22Rv1 (cell line): ENCODE results near the gene MMP17.
A peak's percentile ranks its signal among the peaks of the same experiment; 100 is the strongest.

Experiments
- H3K27ac ChIP-seq: fragments of 450-650 bp; 2 replicates; pipeline ENCODE4 v1.5.1; 2017
- ZFX ChIP-seq: fragments of 450-650 bp; IDR thresholded peaks from 2 replicates; pipeline ENCODE4 v1.6.1; 2017; ENCODE audit warnings: antibody characterized with exemption, borderline replicate concordance
- TF ChIP-seq, protein P1 (sequence below): fragments of 450-650 bp; IDR thresholded peaks from 2 replicates; pipeline ENCODE4 v1.5.1; 2017; ENCODE audit warnings: mild to moderate bottlenecking

Gene MMP17

DNA sequence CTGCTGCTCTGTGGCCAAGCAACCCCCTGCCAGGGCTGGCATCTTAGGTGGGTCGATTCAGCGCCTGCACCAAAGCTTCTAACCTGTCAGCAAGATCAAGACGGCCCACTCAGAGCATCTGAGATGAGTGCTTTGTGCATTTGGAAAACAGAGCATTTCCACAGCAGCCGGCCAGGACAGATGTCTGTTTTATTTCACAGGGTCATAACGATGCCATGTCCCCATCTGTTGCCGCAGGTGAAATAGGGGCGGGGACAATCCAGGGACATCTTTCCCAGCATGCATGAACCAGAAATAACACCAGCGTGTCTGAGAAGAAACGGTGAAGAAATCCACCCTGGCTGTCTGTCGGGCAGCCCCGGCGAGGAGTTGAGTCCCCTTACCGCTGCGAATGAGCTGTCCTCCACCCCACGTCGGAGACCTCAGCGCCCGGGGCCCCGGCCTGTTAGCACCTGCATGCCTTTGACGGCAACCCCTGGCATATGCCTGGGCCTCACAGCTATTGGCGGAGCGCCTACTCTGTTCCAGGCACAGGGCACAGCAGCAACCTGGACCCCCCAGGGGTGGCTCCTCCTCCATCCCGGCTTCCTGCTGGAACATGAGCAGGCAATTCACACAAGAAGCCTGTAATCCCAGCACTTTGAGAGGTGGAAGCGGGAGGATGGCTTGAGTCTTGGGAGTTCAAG, 35.7 kb downstream of the MMP17 start:
- no peak for TF ChIP-seq ZFX
- no peak overlapping the region for H3K27ac ChIP-seq

- TF ChIP-seq, protein P1, sequence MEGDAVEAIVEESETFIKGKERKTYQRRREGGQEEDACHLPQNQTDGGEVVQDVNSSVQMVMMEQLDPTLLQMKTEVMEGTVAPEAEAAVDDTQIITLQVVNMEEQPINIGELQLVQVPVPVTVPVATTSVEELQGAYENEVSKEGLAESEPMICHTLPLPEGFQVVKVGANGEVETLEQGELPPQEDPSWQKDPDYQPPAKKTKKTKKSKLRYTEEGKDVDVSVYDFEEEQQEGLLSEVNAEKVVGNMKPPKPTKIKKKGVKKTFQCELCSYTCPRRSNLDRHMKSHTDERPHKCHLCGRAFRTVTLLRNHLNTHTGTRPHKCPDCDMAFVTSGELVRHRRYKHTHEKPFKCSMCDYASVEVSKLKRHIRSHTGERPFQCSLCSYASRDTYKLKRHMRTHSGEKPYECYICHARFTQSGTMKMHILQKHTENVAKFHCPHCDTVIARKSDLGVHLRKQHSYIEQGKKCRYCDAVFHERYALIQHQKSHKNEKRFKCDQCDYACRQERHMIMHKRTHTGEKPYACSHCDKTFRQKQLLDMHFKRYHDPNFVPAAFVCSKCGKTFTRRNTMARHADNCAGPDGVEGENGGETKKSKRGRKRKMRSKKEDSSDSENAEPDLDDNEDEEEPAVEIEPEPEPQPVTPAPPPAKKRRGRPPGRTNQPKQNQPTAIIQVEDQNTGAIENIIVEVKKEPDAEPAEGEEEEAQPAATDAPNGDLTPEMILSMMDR = no peak
- no peak for TF ChIP-seq ZFX
- no peak overlapping the region for H3K27ac ChIP-seq
Observed at GRCh38 chr12:131864469-131864868, 36.3 kb downstream of the MMP17 start.

DNA sequence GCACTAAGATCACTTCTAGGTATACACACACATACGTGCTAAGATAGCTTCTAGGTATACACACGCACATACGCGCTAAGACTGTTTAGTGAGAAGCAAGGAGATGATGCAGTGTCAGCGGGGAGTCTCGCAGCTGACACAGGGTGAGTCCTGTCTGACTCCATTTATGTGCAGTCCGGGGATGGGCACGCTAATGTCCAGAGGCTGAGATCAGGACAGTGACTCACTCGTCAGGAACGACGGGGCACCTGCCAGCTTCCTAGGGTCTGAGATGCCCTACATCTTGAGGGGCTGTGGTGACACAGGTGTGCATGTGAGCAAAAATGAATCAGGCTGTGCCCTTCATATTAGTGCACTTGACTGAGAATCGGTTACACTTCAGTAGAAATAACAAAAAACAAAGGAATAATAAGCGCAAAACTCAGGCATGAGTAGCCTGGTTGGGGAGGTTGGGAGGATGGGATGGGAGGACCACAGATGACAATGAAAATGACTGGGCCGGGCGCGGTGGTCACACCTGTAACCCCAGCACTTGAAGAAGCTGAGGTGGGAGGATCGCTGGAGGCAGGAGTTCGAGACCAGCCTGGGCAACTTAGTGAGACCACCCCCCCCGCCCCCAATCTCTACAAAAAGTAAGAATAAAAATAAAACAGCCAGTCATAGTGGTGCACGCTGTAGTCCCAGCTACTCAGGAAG, 37.1 kb downstream of the MMP17 start:
- H3K27ac ChIP-seq = no peak overlapping the region
- no peak for TF ChIP-seq ZFX
- TF ChIP-seq, protein P1 = no peak

DNA sequence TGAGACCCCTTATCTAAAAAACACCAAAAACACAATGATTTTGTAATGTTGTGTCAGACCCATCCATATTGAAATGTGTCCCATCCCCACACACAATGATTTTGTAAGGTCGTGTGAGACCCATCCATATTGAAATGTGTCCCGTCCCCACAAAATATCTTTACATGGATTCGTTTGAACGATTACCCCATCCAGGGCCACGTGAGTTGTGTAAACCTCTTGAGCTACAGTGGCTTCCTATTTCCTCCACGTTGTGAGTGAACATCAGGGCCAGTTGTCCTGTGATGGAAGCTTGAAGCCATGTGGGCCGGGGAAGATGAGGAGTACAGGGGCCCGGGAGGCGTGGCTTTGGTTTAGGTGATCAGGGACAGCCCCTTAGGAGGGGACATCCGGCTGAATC, 39.3 kb downstream of the MMP17 start:
- no peak overlapping the region for H3K27ac ChIP-seq
- no peak for TF ChIP-seq ZFX
- TF ChIP-seq, protein P1 = no peak

- TF ChIP-seq, protein P1 = no peak
Observed at GRCh38 chr12:131867891-131868675, 39.9 kb downstream of the MMP17 start.

DNA sequence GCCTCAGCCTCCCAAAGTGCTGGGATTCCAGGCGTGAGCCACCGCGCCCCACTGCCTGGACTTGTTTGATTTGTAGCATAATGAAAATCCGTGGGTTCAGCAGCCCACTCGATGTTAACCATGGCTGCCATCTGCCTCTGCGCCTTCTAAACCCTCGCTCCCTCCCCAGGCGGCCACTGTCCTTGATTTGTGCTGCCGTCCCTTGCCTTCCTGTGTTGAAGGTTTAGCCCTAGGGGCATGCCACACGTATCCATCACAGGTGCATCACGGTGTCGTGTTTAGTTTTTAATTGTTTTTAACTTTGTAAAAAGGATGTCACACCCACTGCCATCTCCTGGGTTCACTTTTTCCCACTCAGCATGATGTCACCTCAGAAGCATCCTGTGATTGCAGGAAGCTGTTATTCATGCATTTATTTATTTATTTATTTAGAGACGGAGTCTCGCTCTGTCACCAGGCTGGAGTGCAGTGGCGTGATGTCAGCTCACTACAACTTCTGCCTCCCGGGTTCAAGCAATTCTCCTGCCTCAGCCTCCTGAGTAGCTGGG, 41.8 kb downstream of the MMP17 start:
- no peak for TF ChIP-seq ZFX
- TF ChIP-seq, protein P1 = no peak
- H3K27ac ChIP-seq = no peak overlapping the region

More at GRCh38 chr12:131867891-131868675, 39.9 kb downstream of the MMP17 start:
- H3K27ac ChIP-seq = no peak overlapping the region

DNA sequence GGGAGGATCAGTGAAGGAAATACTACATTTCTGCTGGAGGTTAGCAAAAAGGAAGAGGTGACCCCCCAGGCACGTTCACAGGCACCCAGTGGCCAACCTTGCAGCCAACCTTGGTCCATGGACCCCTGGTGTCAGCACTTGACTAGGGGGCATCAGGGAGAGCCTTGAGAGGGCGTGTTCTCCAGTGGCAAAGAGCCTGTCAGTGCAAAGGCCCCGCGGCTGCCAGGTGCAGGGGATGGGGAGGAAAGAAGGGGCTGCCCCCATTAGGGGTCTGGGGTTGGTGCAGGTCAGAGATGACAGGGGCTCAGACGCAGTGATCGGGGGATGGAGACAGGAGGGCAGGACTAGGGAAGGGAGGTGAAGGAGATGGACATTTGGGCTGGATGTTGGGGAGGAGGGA, 43.5 kb downstream of the MMP17 start:
- TF ChIP-seq, protein P1 = no peak
- no peak for TF ChIP-seq ZFX
- H3K27ac ChIP-seq = peak overlapping the region; percentile 38; the same call in 1 of the 2 replicates
